SK-N-SH treated with all-trans-retinoic acid at 6 μM for 48 hours (cell line): ENCODE results near the gene APAF1.

Experiments used
- ATAC-seq: fragments of 200-7000 bp; cut with Tn5 transposase; 3 replicates; pipeline ENCODE4 v1.9.1; 2020; ENCODE audit warnings: mild to moderate bottlenecking, moderate library complexity
- ARNTL ChIP-seq: fragments of 450-650 bp; formaldehyde crosslinking; IDR thresholded peaks from 2 replicates; pipeline ENCODE4 v1.5.0; 2020; ENCODE audit warnings: low read depth, mild to moderate bottlenecking, moderate library complexity, borderline replicate concordance
- BACH2 ChIP-seq: fragments of 250-450 bp; sonication (Bioruptor Pico); IDR thresholded peaks from 2 replicates; pipeline ENCODE4 v1.9.0; 2021; ENCODE audit warnings: mild to moderate bottlenecking, borderline replicate concordance
- CSDC2 ChIP-seq: fragments of 250-450 bp; sonication (Bioruptor Pico); IDR thresholded peaks from 2 replicates; pipeline ENCODE4 v1.5.0; 2020; ENCODE audit warnings: mild to moderate bottlenecking, moderate library complexity
- ESRRG ChIP-seq: fragments of 250-450 bp; sonication (Bioruptor Pico); IDR thresholded peaks from 2 replicates; pipeline ENCODE4 v1.6.1; 2021; ENCODE audit warnings: mild to moderate bottlenecking
- GLIS3 ChIP-seq: fragments of 250-450 bp; sonication (Bioruptor Pico); IDR thresholded peaks from 2 replicates; pipeline ENCODE4 v1.5.0; 2020; ENCODE audit warnings: mild to moderate bottlenecking, moderate library complexity
- OSR1 ChIP-seq: fragments of 250-450 bp; sonication (Bioruptor Pico); IDR thresholded peaks from 2 replicates; pipeline ENCODE4 v1.8.0; 2022; ENCODE audit warnings: moderate library complexity, mild to moderate bottlenecking, inconsistent platforms
- PATZ1 ChIP-seq: fragments of 250-450 bp; sonication (Bioruptor Pico); IDR thresholded peaks from 2 replicates; pipeline ENCODE4 v1.8.0; 2020; ENCODE audit warnings: mild to moderate bottlenecking, moderate library complexity, borderline replicate concordance
- PPARA ChIP-seq: fragments of 250-450 bp; sonication (Bioruptor Pico); IDR thresholded peaks from 2 replicates; pipeline ENCODE4 v1.5.0; 2020; ENCODE audit warnings: mild to moderate bottlenecking, borderline replicate concordance
- RARB ChIP-seq: fragments of 250-450 bp; sonication (Bioruptor Pico); IDR thresholded peaks from 2 replicates; pipeline ENCODE4 v1.8.0; 2021; ENCODE audit warnings: mild to moderate bottlenecking, moderate library complexity
- TCF4 ChIP-seq: fragments of 250-450 bp; sonication (Bioruptor Pico); IDR thresholded peaks from 2 replicates; pipeline ENCODE4 v1.8.0; 2021; ENCODE audit warnings: mild to moderate bottlenecking, moderate library complexity, borderline replicate concordance
- TOX ChIP-seq: fragments of 250-450 bp; sonication (Bioruptor Pico); IDR thresholded peaks from 2 replicates; pipeline ENCODE4 v1.8.0; 2021; ENCODE audit warnings: mild to moderate bottlenecking, moderate library complexity, borderline replicate concordance
- ZC3H10 ChIP-seq: fragments of 250-450 bp; sonication (Bioruptor Pico); IDR thresholded peaks from 2 replicates; pipeline ENCODE4 v1.5.1; 2021; ENCODE audit warnings: mild to moderate bottlenecking, moderate library complexity
- ZFP3 ChIP-seq: fragments of 250-450 bp; sonication (Bioruptor Pico); IDR thresholded peaks from 2 replicates; pipeline ENCODE4 v1.5.0; 2020; ENCODE audit warnings: mild to moderate bottlenecking, moderate library complexity
- ZFP30 ChIP-seq: fragments of 450-650 bp; formaldehyde crosslinking; IDR thresholded peaks from 2 replicates; pipeline ENCODE4 v1.5.0; 2022; ENCODE audit warnings: mild to moderate bottlenecking, moderate library complexity
- ZNF565 ChIP-seq: fragments of 450-650 bp; formaldehyde crosslinking; conservative IDR thresholded peaks from 2 replicates; pipeline ENCODE4 v1.5.0; 2020; ENCODE audit warnings: low read depth, mild to moderate bottlenecking, moderate library complexity
- ZNF70 ChIP-seq: fragments of 450-650 bp; formaldehyde crosslinking; IDR thresholded peaks from 2 replicates; pipeline ENCODE4 v1.5.0; 2020; ENCODE audit warnings: mild to moderate bottlenecking, moderate library complexity
- ZNF8 ChIP-seq: fragments of 450-650 bp; formaldehyde crosslinking; IDR thresholded peaks from 2 replicates; pipeline ENCODE4 v1.5.0; 2020; ENCODE audit warnings: mild to moderate bottlenecking, moderate library complexity
- TF ChIP-seq, protein P1 (sequence below): fragments of 250-450 bp; sonication (Bioruptor Pico); IDR thresholded peaks from 2 replicates; pipeline ENCODE4 v1.5.1; 2020; ENCODE audit warnings: low read depth, mild to moderate bottlenecking, moderate library complexity
- TF ChIP-seq, protein P2 (sequence below): fragments of 250-450 bp; sonication (Bioruptor Pico); IDR thresholded peaks from 2 replicates; pipeline ENCODE4 v1.8.0; 2021; ENCODE audit warnings: low read depth, mild to moderate bottlenecking, moderate library complexity, borderline replicate concordance
- TF ChIP-seq, protein P3 (sequence below): fragments of 250-450 bp; sonication (Bioruptor Pico); IDR thresholded peaks from 2 replicates; pipeline ENCODE4 v1.5.1; 2021; ENCODE audit warnings: mild to moderate bottlenecking, moderate library complexity

APAF1 gene

GRCh38 chr12:98780261-98780660, 135.2 kb downstream of the APAF1 start:
- no peak for ATAC-seq

GRCh38 chr12:98783420-98783819, 138.3 kb downstream of the APAF1 start:
- TF ChIP-seq TCF4 (CRISPR knock-in tag): no peak
- no peak for TF ChIP-seq ZNF70 (CRISPR knock-in tag)
- TF ChIP-seq ZFP30 (CRISPR knock-in tag): no peak
- TF ChIP-seq, protein P1, sequence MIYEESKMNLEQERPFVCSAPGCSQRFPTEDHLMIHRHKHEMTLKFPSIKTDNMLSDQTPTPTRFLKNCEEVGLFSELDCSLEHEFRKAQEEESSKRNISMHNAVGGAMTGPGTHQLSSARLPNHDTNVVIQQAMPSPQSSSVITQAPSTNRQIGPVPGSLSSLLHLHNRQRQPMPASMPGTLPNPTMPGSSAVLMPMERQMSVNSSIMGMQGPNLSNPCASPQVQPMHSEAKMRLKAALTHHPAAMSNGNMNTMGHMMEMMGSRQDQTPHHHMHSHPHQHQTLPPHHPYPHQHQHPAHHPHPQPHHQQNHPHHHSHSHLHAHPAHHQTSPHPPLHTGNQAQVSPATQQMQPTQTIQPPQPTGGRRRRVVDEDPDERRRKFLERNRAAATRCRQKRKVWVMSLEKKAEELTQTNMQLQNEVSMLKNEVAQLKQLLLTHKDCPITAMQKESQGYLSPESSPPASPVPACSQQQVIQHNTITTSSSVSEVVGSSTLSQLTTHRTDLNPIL (CRISPR knock-in tag): no peak
- TF ChIP-seq, protein P2, sequence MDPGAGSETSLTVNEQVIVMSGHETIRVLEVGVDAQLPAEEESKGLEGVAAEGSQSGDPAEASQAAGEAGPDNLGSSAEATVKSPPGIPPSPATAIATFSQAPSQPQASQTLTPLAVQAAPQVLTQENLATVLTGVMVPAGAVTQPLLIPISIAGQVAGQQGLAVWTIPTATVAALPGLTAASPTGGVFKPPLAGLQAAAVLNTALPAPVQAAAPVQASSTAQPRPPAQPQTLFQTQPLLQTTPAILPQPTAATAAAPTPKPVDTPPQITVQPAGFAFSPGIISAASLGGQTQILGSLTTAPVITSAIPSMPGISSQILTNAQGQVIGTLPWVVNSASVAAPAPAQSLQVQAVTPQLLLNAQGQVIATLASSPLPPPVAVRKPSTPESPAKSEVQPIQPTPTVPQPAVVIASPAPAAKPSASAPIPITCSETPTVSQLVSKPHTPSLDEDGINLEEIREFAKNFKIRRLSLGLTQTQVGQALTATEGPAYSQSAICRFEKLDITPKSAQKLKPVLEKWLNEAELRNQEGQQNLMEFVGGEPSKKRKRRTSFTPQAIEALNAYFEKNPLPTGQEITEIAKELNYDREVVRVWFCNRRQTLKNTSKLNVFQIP (CRISPR knock-in tag): no peak
- no peak for TF ChIP-seq ZFP3 (CRISPR knock-in tag)
- no peak for TF ChIP-seq BACH2
- TF ChIP-seq ZNF565 (CRISPR knock-in tag): no peak
- TF ChIP-seq CSDC2 (CRISPR knock-in tag): no peak
- TF ChIP-seq RARB (CRISPR knock-in tag): no peak
- TF ChIP-seq PATZ1 (CRISPR knock-in tag): no peak
- no peak for TF ChIP-seq TOX
- TF ChIP-seq GLIS3 (CRISPR knock-in tag): no peak
- no peak for ATAC-seq

More at GRCh38 chr12:98780261-98780660, 135.2 kb downstream of the APAF1 start:
- TF ChIP-seq RARB (CRISPR knock-in tag): no peak
- no peak for TF ChIP-seq OSR1
- TF ChIP-seq GLIS3 (CRISPR knock-in tag): no peak
- TF ChIP-seq, protein P2 (CRISPR knock-in tag): no peak
- no peak for TF ChIP-seq TOX
- no peak for TF ChIP-seq CSDC2 (CRISPR knock-in tag)
- no peak for TF ChIP-seq ZNF70 (CRISPR knock-in tag)
- no peak for TF ChIP-seq ZNF565 (CRISPR knock-in tag)
- no peak for TF ChIP-seq PPARA (CRISPR knock-in tag)
- TF ChIP-seq BACH2: no peak
- no peak for TF ChIP-seq ZNF8 (CRISPR knock-in tag)
- TF ChIP-seq ESRRG (CRISPR knock-in tag): no peak
- no peak for TF ChIP-seq ARNTL (CRISPR knock-in tag)
- TF ChIP-seq PATZ1 (CRISPR knock-in tag): no peak
- TF ChIP-seq ZC3H10: no peak
- no peak for TF ChIP-seq TCF4 (CRISPR knock-in tag)
- TF ChIP-seq, protein P3, sequence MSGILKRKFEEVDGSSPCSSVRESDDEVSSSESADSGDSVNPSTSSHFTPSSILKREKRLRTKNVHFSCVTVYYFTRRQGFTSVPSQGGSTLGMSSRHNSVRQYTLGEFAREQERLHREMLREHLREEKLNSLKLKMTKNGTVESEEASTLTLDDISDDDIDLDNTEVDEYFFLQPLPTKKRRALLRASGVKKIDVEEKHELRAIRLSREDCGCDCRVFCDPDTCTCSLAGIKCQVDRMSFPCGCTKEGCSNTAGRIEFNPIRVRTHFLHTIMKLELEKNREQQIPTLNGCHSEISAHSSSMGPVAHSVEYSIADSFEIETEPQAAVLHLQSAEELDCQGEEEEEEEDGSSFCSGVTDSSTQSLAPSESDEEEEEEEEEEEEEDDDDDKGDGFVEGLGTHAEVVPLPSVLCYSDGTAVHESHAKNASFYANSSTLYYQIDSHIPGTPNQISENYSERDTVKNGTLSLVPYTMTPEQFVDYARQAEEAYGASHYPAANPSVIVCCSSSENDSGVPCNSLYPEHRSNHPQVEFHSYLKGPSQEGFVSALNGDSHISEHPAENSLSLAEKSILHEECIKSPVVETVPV: no peak
- no peak for TF ChIP-seq ZFP30 (CRISPR knock-in tag)
- no peak for TF ChIP-seq ZFP3 (CRISPR knock-in tag)
